GM15510 (cell line): Measurements from ENCODE around the gene EVL.

ENCODE experiments used
- POLR2A ChIP-seq: IDR thresholded peaks from 3 replicates; pipeline ENCODE4 v1.6.1; 2011; ENCODE audit warnings: borderline replicate concordance; ENCODE audit not compliant: insufficient read length; ENCODE audit errors: extremely low read depth

Gene EVL

DNA sequence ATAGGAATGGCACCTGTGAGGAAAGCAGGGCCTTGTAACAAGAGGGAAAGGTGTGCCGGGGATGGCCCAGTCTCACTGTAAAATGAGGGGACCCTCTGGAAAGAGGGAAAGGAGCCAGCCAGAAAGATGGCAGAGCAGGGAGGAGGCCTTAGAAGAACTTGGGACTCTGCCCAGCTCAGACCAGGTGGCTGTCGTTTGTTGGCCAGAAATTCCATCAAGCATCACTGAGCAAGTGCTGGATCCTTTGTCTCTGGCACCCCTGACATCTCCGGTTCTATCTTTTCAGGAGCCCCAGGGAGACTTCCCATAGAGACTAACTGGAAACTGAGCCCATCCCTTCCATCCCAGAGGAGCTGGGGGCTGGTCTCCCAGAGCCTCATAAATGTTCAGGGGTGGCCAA, 50.9 kb downstream of the EVL start:
- no peak for TF ChIP-seq POLR2A

DNA sequence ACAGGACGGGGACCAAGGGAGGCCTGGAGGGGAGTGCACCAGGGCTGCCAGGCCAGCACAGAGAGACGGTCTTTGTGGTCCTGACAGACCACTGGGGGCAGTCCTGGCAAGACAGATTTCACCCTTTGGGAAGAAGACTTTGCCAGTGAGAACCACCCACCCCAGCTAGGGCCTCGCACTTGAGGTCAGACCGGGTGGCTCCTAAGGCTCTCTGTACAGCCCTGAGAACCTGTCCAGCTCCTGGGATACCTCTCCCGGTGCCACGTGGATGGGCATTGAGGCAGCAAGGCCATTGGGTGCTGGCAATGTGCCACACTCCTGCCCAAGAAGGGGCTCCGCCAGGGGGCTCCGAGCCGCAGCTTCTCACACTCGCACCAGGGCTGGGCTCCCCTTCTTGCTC, 51.8 kb downstream of the EVL start:
- TF ChIP-seq POLR2A, result no peak

DNA sequence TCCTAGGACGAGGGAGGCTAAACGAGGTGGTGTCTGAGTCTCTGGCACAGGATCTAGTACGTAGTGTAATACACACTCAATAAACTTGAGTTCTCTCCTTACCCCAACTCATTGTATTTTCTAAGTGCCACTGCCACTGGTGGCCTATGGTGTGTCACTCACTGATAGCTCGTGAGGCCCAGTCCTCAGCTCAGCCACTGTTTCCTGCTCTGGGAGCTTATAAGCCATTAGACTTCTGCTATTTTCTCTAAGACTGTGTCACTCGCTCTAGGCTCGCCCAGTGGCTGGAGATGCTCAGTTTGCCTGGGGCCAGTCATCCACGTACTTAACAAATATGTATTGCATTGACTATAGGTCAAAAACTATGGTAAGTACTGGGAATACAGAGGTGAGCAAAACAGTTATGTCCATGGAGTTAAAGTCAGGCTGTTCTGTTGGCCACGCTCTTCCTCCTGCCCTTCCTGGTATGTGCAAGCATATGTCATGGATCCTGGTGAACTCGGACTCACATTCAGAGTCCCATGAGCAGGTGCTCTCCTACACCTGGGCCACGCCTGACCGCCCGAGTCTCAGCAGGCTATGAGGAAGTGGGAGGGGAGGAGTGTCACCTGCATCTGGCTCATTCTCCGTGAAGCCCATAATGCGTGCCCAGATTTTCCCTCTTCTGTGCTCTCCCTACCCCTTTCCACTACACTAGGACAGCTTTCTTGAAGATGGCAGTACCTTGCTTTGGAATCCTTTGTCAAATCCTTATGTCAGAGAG, 52.6 kb downstream of the EVL start:
- TF ChIP-seq POLR2A, result no peak

DNA sequence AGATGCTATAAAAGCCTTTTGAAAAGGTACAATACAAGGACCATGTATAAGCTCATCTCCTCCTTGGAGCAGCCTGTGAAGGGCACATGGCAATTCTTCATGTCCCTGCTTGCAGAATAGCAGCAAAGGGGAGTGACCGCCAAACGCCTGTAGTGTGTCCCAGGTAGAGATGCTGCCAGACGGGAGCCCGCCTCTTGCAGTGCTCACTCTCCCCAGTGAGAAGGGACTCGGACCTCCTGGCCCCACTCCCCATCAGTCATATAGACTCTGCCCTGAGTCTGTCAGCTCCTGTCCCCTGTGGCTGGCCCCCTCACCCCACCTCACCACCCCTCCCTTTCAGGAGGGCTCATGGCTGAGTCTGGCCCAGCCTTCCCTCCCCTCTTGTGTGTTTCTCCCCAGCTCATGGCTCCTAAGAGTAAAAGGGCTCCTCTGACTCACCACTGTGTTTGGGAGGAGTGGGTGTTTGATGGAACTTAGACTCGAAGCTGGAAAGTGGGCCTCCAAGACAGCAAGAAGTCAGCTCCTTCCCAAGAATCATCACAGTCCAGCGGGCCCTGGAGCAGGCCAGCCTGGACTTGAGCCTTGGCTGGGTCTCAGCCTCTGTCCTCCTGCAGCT, 53.3 kb downstream of the EVL start:
- no peak for TF ChIP-seq POLR2A

DNA sequence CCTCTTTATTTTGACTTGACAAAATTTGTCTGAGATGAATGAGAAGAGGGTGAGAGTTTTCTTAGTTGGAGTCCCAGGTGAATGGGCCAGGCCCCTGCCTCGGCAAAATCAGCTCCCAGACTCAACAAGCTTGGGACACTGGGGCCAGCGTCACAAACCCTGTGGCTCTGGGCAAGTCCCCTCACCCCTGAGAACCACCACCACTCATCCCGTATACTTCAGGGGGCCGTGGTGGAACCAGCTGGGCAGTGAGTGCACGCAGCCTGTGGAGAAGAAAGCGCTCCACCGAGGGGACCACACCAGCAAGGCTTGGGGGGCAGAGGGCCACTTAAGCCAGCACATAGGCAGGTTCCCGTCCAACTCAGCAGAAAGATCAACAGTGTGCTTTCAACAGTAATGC, 54.0 kb downstream of the EVL start:
- TF ChIP-seq POLR2A, result no peak

DNA sequence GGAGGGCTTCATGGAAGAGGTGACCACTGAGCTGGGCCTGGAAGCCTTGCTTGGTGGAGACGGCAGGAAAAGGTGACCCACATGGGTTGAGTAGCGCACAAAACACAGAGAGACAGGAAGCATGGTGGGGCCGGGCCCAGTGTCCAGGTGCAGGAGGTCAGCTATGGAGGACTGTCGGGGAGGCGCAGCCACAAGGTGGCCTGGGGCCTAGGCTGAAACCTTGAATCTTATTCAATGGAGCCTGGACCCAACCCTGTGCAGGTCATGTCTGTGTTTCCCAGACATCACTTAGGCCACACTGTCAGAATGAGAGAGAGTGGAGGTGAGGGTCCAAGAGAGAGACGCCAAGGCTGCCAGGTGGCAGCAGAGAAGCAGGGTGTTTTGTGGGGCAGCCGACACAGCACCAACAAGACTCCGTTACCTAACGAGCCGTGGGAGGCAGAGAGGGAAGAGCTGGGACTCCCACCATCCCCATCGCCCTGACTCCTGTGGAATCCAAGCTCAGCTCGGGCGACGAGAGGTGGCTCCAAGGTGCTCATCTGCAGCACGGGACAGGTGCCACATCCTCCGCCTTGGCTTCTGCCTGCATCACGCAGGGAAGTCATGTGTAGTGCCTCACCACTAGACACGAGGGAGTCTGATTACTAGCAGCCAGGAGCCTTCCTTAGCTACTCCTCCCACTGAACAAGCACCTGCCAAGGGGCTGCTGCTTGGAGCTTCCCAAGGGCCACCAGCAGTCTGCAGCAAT, 55.5 kb downstream of the EVL start:
- no peak for TF ChIP-seq POLR2A

DNA sequence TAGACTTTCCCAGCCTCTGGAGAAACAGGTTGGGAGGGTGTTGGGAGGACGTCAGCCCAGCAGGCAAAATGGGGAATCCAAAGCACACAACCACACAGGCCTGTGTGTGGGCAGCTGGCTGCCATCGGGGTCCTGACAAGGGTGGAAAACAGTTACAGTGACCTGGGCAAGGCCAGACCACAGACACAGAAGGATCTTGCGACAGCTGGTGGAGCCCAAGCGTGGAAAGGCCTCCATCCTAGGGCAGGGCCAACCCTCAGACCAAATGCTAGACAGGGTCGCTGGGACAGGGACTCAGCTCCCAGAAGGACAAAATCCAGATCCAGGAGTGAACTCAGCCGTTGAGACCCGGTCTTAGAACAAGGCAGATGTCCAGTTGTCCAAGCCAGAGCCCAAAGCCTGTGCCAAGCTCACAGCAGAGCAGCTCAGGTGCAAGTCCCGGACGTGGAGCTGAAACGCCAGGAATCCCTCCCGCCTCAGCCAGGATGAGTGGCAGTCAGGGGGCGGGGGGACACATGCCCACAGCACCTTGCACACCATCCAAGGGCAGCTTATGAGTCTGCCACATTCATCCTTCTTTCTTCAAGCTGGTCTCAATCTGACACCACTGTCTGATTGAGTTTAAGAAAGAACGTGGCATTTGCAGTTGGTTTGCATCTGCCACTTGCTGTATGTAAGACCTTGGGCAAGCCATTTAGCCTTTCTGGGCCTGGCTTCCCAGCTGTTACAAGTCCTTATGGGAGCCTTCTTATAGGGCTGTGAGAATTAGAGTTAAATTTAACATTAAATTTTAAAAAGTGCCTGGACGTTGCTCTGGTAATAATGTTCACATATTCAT, 56.6 kb downstream of the EVL start:
- TF ChIP-seq POLR2A, result no peak

DNA sequence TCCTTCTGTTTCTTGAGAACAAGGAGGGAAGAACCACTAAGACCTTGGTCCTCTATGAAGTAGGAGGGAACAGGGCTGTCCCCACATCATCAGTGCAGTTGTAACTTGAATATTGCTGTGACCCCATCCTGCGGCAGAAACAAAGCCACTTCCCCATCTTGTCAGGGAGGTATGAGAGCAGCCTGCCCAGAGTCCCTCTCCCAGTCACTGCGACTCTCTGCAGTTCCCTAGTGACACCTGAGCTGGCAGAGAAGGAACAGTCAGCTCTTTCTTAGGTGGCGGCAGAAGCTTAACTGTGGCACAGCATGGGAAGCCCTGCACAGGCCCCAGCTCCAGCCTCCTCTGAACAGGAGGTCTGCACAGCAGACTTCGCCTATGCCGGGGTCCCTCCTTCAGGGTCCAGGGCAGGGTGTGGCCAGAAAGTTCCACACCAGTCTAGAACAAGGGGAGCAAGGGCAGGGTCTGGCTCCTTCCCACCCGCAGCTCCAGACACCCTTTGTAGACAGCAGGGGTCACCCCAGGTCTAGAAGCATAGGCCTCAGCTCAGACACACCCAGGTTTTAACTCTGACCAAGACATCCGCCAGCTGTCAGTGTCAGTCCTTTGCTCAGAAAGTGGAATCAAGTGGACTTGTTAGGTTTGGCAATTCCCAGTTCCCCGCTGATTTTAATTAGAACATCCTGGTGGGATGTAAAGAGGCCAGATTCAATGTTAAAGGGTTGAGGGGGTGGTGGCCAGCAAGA, 57.4 kb downstream of the EVL start:
- no peak for TF ChIP-seq POLR2A

DNA sequence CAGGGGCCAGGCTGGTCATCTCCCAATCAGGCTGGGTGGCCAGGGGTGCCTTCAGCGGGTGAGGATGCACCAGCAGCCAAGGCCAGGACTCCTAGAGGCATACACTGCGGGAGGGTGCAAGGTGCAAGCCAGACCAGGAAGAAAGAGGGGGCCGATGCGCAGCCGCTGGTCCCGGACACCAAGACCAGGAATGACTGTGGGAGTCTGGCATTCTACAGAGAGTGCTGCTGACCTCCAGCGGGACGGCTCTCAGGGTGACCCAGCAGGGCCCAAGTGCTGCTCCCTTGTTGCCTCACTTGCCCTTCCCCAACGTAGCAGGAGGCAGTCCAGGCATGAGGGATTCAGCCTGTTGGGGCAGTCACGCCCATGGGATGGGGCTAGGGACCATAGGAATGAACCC, 58.4 kb downstream of the EVL start:
- no peak for TF ChIP-seq POLR2A

DNA sequence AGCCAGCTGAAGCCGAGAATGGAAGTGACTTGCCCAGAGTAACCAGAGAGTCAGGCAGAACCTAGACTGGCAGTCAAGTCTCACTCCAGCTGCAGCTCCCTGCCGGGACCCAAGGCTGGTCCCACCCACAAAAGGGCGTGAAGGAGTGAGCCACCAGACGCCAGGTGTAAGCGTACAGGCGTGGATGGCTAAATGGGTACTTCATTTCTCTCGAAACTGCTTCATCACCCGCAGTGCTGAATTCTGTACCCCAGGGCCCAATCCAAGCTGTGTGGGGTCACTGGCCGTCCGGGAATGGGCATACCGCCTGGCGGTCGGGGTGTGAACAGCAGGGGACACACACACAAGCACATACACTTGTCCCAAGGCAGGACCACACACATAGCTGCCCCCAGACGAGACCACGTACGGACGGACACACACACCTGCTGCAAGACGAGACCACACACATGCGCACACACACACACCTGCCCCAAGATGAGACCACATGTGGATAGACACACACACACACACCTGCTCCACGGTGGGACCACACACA, 59.4 kb downstream of the EVL start:
- no peak for TF ChIP-seq POLR2A

DNA sequence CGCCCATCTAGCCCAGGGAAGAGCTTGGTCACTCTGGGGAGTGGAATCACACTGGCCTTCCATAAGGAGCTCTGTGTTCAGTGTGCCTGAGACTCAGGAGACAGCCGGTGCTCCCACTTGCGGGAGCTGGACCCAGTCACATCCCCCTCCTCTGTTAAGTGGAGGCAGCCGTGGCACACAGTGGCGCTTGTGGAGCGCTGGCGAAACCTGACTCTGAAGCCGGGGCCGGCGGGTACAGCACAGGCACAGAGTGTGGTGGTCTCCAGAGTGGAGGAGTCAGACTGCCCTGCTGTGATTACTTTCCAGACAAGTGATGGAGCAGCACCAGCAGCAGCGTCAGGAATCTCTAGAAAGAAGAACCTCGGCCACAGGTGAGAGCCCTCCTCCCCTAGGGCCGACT, 61.2 kb downstream of the EVL start:
- no peak for TF ChIP-seq POLR2A

DNA sequence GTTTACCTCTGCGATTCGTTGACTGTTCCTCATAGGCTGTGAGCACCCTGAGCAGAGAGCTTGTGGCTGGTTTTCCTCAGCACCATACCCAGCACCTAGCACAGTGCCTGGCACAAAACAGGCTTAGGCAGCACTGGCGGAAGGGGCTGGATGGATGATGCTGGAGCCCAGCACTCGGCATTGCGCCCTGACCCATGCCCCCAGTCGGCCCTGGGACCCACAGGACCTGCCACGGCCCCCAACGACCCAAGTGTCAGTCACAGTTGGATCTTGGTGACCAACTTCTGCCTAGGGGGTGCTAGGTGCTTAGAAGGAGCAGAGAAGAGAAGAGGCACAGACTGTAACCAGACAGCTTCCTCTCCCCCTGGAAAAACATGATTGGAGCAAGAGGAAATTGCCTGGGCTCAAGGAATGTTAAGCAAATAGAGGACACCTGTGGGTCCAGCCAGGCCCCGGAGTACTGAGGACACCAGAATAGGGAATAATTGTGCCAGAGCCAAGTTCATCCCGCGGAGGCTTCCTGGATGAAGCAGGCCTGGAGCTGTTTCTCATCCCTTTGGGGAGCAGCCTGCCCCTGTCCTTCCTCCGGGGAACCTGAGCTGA, 62.7 kb downstream of the EVL start:
- no peak for TF ChIP-seq POLR2A

DNA sequence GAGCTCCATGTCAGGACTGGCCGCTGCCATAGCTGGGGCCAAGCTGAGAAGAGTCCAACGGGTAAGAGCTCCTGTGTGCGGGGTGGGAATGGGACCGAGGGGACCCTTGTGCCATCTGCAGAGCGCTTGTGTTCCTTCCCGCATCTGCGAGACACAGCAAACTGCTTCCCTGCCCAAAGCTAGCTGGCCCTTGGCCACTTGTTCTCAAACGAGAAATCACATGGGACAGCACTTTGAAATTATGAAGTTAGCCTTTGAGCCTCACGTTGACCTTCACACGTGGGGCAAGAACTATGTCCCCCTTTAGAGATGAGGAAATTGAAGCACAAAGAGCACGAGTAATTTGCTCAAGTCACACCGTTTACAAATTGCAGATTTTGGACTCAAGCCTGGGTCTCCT, 63.5 kb downstream of the EVL start:
- TF ChIP-seq POLR2A, result no peak
